SU-DHL-6 (cell line): ENCODE results near the gene EML1.

Source experiments
- H2AFZ ChIP-seq: fragments of 200-600 bp; sonication (generic); 2 replicates; pipeline ENCODE4 v1.6.1; 2014; ENCODE audit warnings: low read depth, mild to moderate bottlenecking, moderate library complexity, mixed read lengths, antibody characterized with exemption, low read length; ENCODE audit not compliant: severe bottlenecking
- H3F3A ChIP-seq: fragments of 200-600 bp; shearing (Covaris generic); 2 replicates; pipeline ENCODE4 v1.6.0; 2016; ENCODE audit warnings: antibody characterized with exemption, mild to moderate bottlenecking; ENCODE audit not compliant: insufficient read depth
- H3K27ac ChIP-seq: fragments of 200-600 bp; sonication (generic); 2 replicates; pipeline ENCODE4 v1.5.1; 2016; ENCODE audit warnings: low read depth, mild to moderate bottlenecking, low read length, moderate library complexity, mixed read lengths
- H3K27me3 ChIP-seq: fragments of 200-600 bp; sonication (generic), shearing (Covaris generic); 2 replicates; pipeline ENCODE4 v1.6.0; 2014; ENCODE audit warnings: mild to moderate bottlenecking, low read length
- H3K36me3 ChIP-seq: fragments of 200-600 bp; sonication (generic); 2 replicates; pipeline ENCODE4 v1.6.1; 2014; ENCODE audit warnings: mild to moderate bottlenecking, low read length, mixed read lengths
- H3K4me2 ChIP-seq: fragments of 300-600, 200-600 bp; shearing (Covaris generic), sonication (generic); 2 replicates; pipeline ENCODE4 v1.6.0; 2014; ENCODE audit warnings: low read length, low read depth, mild to moderate bottlenecking; ENCODE audit not compliant: poor library complexity, severe bottlenecking
- H3K4me3 ChIP-seq: fragments of 200-600 bp; sonication (generic); 2 replicates; pipeline ENCODE4 v1.5.1; 2014; ENCODE audit warnings: antibody characterized with exemption, low read length, mild to moderate bottlenecking, mixed read lengths; ENCODE audit not compliant: insufficient read depth, poor library complexity, severe bottlenecking
- H3K79me2 ChIP-seq: fragments of 200-600 bp; sonication (generic); 2 replicates; pipeline ENCODE4 v1.6.1; 2014; ENCODE audit warnings: mild to moderate bottlenecking, low read length, moderate library complexity; ENCODE audit not compliant: insufficient read depth
- H3K9ac ChIP-seq: fragments of 200-600 bp; sonication (generic); 2 replicates; pipeline ENCODE4 v1.7.0; 2014; ENCODE audit warnings: mild to moderate bottlenecking, low read length
- H3K9me2 ChIP-seq: fragments of 200-600 bp; sonication (generic); replicated peaks from 2 replicates; pipeline ENCODE4 v1.6.1; 2014; ENCODE audit warnings: low read length; ENCODE audit not compliant: insufficient read depth
- H3K9me3 ChIP-seq: fragments of 200-600 bp; sonication (generic); 2 replicates; pipeline ENCODE4 v1.6.1; 2014; ENCODE audit warnings: low read length, mixed read lengths; ENCODE audit not compliant: insufficient read depth
- H4K20me1 ChIP-seq: fragments of 200-600 bp; sonication (generic); 2 replicates; pipeline ENCODE4 v1.6.1; 2014; ENCODE audit warnings: low read depth, mild to moderate bottlenecking, antibody characterized with exemption, low read length, moderate library complexity, mixed read lengths
- EZH2phosphoT487 ChIP-seq: fragments of 200-600 bp; sonication (generic), shearing (Covaris generic); conservative IDR thresholded peaks from 2 replicates; pipeline ENCODE4 v1.6.1; 2018; ENCODE audit warnings: mild to moderate bottlenecking, antibody characterized with exemption, low read length, moderate library complexity, mixed read lengths
- TF ChIP-seq, protein P1 (sequence below): fragments of 200-600 bp; sonication (generic); IDR thresholded peaks from one replicate; pipeline ENCODE4 v1.5.1; 2017; ENCODE audit warnings: antibody characterized with exemption, mild to moderate bottlenecking, low read length, moderate library complexity; ENCODE audit not compliant: insufficient read depth, poor library complexity, severe bottlenecking

The EML1 gene

DNA sequence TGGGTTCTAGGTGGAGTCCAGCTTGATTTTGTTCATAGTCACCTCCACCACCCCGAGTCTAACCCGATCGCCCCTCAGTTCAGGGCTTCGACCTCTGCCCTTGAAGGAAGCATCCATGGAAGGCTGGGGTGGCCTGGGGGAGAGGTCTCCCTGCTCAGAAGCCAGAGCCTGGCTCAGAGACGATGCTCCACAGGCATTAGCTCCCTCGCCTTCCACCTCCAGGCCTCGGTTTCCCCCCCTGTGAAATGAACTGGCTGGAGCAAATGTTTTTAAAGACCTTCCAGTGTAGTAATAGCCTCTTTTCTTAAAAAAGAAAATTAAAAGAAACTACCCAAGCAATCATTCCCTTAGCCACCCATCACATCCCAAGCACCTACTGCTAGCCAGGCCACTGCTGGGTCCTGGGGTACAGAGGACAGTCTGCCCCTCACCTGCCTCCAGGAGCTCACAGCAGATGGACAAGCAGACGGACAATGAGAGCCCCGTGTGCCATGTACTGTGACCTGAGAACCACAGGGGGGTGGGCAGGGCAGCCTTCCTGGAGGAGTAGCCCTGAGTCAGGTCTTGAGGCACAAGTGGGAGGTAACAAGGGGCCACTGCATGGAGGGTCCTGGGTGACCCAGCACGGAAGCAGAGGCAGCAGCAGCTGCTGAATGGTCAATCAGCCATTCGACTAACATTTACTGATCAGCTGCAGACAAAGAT lies 42.3 kb upstream of the EML1 start:
- Histone ChIP-seq H3K9me2 (no peaks in the 10 kb centered on the region), H3K4me2 (no peak overlapping the region), H2AFZ (no peak overlapping the region), H3K79me2 (no peaks in the 10 kb centered on the region), H3K4me3 (no peak overlapping the region), H3K9me3 (no peaks in the 10 kb centered on the region), H3F3A (no peaks in the 10 kb centered on the region), H3K27ac (no peak overlapping the region), H4K20me1 (no peaks in the 10 kb centered on the region), H3K9ac (no peak overlapping the region), H3K27me3 (no peaks in the 10 kb centered on the region), H3K36me3 (no peaks in the 10 kb centered on the region)
- TF ChIP-seq, protein P1, sequence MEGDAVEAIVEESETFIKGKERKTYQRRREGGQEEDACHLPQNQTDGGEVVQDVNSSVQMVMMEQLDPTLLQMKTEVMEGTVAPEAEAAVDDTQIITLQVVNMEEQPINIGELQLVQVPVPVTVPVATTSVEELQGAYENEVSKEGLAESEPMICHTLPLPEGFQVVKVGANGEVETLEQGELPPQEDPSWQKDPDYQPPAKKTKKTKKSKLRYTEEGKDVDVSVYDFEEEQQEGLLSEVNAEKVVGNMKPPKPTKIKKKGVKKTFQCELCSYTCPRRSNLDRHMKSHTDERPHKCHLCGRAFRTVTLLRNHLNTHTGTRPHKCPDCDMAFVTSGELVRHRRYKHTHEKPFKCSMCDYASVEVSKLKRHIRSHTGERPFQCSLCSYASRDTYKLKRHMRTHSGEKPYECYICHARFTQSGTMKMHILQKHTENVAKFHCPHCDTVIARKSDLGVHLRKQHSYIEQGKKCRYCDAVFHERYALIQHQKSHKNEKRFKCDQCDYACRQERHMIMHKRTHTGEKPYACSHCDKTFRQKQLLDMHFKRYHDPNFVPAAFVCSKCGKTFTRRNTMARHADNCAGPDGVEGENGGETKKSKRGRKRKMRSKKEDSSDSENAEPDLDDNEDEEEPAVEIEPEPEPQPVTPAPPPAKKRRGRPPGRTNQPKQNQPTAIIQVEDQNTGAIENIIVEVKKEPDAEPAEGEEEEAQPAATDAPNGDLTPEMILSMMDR: no peak
- TF ChIP-seq EZH2phosphoT487: no peak

DNA sequence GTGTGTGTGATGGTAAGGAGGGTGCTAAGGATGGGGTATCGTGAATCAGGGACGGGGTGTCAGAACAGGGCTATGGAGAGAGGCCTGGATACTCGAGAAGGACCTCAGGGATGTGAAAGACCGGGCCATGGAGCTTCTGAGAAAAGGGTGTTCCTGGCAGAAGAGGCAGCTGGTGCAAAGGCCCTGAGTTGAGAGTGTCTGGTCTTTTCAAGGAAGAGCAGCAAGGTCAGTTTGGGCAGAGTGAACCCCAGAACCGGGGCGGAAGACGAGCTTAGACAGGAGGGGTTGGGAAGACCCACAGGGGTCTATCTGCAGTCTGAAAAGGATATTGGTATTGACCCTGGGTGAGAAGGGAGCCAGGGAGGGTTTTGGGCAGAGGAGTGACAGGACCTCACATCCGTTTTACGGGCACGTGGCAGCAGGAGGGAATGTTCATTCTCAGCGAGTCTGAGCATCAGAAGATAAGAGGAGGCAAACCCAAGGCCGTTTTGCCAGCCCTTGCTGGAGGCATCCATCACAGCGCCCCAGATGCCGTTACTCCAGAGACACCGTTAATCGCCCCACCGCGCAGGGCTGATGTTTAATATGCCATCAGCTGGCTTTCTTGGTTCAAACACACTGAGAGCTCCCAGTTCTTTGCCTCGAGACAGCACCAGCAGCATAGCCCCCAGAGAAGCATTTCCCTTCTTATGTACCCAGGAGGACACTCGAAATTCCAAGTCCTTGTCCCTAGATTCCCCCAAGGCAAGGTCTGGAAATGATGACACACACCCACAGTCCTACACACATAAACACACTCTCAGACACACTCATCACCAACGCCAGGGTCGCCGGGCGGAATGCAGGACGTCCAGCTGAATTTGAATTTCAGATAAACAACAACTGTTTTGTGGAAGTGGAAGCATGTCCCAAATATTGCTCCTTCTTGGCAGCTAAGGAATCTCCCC lies 41.4 kb upstream of the EML1 start:
- Histone ChIP-seq H3K27ac (no peak overlapping the region), H3K9ac (no peak overlapping the region), H2AFZ (no peak overlapping the region)

DNA sequence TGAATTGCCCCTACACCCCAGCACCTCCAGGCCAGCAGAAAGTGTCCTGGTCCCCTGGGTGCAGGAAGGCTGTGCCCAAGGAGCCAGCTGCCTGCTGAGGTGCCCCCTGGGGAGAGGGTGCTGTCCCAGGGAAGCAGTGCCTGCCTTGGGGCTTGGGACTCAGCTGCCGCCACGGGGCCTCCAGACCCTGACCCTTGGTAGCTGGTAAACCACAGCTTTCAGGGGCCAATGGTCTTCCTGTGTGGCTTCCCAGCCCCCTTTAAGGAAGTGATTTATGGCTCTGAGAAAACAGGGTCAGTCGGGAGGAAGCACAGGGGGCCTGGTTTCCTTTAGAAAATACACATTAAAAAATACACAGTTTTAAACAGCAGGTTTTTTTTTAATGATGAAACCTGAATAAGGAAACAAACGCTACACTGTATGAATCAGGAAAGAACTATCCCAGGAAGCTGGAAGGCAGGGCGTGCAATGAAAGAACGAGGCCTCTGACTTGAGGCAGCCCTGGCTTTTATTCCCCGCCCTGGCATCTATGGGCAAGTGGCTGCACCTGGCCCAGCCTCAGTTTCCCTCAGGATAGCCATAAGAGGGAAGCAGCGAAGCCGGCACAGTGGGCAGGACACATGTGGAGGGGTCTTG lies 40.6 kb upstream of the EML1 start:
- Histone ChIP-seq H4K20me1 (no peaks in the 10 kb centered on the region), H3K4me2 (no peak overlapping the region), H3K4me3 (no peak overlapping the region), H3K27me3 (no peaks in the 10 kb centered on the region), H3K9ac (no peak overlapping the region), H3K79me2 (no peaks in the 10 kb centered on the region), H2AFZ (no peak overlapping the region), H3K36me3 (no peaks in the 10 kb centered on the region), H3F3A (no peaks in the 10 kb centered on the region), H3K9me3 (no peaks in the 10 kb centered on the region), H3K9me2 (no peaks in the 10 kb centered on the region), H3K27ac (no peak overlapping the region)
- TF ChIP-seq, protein P1: no peak
- TF ChIP-seq EZH2phosphoT487: no peak

More for the DNA sequence above, 41.4 kb upstream of the EML1 start:
- Histone ChIP-seq H3K9me3 (no peaks in the 10 kb centered on the region), H3K27me3 (no peaks in the 10 kb centered on the region), H3K4me3 (no peak overlapping the region), H3K4me2 (no peak overlapping the region), H3K9me2 (no peaks in the 10 kb centered on the region), H3K79me2 (no peaks in the 10 kb centered on the region), H3K36me3 (no peaks in the 10 kb centered on the region), H3F3A (no peaks in the 10 kb centered on the region), H4K20me1 (no peaks in the 10 kb centered on the region)
- TF ChIP-seq, protein P1: no peak
- no peak for TF ChIP-seq EZH2phosphoT487
